NCI-H2107 treated with DMSO at 0.1 percent for 48 hours (cell line): ENCODE results near the gene ZMYM4.

Experiments
- DNase-seq: peaks from one replicate; lab custom pipeline; 2025; ENCODE audit not compliant: unreplicated experiment; lab: John Stamatoyannopoulos, UW

ZMYM4 gene

DNA sequence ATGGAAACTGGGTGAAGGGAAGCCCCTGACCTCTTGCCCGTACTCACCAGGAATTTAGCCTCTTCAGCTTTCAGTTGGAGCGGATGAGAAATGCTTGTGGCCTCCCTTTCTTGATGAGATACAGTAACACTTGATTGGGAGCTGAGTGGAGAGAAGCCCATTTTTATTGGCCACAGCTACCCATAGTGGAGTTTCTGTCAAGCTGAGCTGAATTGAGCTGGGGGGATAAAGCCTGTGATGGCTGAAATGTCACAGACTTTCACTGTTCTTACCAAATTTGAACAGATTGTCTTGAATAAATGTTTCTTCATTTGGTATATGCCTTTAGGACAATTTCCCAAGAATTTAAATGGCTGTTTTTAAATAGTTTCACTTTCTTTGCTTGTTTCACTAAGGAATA is 125.9 kb downstream of the ZMYM4 start:
- DNase-seq: no peak

- no peak for DNase-seq
These were observed 130.2 kb downstream of the ZMYM4 start for GRCh38 chr1:35398739-35399138.

- DNase-seq: no peak
These were observed 132.5 kb downstream of the ZMYM4 start for GRCh38 chr1:35401049-35401448.

DNA sequence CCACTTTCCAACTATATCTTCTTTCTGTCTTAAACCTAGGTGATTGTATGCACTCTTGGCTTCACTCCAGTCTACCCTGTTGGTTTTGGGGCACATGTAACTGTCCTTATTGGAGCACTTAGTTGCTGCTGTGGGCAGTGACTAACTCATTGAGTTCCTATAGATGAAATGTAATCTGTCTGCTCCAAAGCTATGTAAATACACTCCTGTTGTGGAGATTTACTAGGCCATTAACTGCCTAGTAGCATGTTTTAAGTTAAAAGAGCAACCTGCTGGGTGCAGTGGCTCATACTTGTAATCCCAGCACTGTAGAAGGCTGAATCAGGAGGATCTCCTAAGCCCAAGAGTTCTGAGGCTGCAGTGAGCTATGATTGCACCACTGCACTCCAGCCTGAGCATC is 137.6 kb downstream of the ZMYM4 start:
- DNase-seq: no peak

DNA sequence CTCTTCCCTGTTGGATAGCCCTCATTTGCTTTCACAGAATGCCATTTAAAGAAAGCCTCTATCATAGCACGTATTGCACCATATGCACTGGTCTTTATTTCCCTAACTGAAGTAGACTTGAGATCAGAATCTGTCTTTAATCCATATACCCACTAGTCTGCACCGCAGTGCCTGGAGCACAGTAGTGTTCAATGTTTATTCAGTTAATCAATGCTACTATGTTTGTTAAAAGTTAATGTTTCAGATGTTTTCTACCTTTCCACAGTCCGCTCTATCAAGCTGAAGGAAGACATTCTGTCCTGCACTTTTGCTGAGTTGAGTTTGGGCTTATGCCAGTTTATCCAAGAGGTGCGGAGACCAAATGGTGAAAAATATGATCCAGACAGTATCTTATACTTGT is 139.2 kb downstream of the ZMYM4 start:
- DNase-seq: no peak

GRCh38 chr1:35408925-35409324 is 140.4 kb downstream of the ZMYM4 start:
- no peak for DNase-seq

DNA sequence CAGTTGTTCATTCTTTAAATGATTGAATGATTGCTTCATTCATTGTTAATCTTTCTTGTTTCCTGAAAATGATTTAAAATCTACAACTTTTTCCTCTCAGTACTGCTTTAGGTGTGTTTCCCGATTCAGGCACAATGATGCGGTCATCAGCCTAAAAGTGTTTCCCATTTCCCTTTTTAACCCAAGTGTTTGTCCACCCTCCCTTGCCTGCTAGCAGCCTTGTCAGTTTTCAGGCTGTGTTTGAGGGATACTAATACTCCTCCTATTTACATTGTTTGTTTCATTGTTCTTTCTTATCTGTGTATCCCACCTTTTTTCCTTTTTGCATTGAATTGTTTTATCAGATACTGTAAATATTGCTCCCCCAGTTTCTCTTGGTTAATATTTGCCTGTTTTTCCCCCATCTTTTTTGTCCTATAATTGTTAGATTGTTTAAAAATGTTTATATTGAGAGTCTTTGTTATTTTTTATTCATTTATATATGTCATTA is 157.6 kb downstream of the ZMYM4 start:
- DNase-seq: no peak

GRCh38 chr1:35428360-35428759 is 159.9 kb downstream of the ZMYM4 start:
- no peak for DNase-seq

- no peak for DNase-seq
These were observed 162.3 kb downstream of the ZMYM4 start for GRCh38 chr1:35430762-35431161.

DNA sequence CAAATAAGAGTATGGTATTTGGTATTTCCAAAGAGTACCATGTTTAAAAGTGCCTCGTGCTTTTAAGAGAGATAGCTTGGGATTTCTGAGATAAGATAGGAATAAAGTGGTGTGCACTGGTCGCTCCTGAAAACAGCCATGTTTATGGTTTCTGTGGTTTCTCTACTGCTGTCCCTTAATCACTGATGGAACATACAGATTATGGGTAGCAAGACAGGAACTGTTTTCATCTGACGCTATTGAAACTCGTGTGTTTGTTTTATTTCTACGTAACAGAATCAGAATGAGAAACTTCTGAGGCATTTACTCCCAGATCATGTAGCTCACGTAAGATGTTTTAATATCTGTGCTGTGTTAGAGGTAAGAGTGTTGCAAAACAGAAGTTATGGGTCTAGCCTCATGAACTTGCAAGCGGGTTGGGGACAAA is 162.7 kb downstream of the ZMYM4 start:
- no peak for DNase-seq

GRCh38 chr1:35432231-35432630 is 163.7 kb downstream of the ZMYM4 start:
- DNase-seq: no peak

GRCh38 chr1:35433714-35434113 is 165.2 kb downstream of the ZMYM4 start:
- no peak for DNase-seq

DNA sequence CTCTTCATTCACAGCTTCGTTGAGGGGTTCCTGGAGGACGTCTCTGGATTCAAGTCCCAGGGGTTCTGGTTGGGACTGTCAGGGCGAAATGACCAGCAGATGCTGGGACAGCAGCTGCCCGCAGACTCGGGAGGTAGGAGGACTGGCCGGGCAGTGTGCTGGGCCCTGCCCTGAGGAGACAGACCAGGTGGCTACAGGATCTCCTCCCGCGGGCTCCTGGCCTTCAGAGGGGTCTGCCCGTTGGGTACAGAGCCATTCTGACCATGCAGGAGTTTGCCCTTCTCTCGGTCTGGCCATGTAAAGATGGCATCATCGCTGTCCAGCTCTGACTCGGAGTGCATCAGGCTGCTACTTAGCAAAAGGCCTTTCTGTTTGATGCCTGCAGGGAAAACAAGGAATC is 166.2 kb downstream of the ZMYM4 start:
- no peak for DNase-seq

DNA sequence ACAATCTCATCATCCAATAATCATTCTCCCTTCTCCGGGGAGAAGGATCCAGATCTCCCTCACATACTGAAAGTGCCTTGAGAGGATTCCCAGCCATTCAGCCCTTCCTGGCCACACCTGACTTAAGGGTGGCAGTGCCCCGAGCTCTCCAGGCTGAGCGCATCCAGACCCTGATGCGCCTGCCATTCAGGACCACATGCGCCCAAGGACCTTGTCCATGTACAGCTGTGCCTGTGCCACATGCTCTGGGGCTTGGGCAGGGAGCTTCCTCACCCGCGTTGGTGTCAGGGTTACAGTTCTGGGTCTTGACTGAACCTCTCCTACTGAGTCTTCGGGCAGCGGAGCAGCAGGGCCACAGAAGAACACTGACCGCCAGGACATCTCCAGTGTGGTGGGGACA is 167.6 kb downstream of the ZMYM4 start:
- no peak for DNase-seq

GRCh38 chr1:35437200-35437599 is 168.7 kb downstream of the ZMYM4 start:
- no peak for DNase-seq

DNA sequence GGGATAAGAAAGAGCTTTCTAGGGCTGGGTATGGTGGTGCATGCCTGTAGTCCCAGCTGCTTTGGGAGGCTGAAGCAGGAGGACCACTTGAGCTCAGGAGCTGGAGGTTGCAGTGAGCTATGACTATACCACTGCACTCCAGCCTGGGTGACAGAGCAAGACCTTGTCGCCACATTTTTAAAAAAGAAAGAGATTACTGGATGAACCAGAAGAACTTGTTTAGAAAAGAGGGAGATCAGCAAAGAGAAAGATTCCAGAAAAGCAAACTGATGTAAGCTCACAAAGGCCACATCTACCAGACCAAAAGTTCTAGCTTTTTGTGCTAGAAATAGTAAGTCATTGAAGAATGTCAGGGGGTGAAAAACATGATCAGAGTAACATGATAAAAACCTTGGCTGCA is 171.1 kb downstream of the ZMYM4 start:
- no peak for DNase-seq

GRCh38 chr1:35441926-35442579 is 173.5 kb downstream of the ZMYM4 start:
- no peak for DNase-seq

GRCh38 chr1:35442734-35443133 is 174.2 kb downstream of the ZMYM4 start:
- no peak for DNase-seq

DNA sequence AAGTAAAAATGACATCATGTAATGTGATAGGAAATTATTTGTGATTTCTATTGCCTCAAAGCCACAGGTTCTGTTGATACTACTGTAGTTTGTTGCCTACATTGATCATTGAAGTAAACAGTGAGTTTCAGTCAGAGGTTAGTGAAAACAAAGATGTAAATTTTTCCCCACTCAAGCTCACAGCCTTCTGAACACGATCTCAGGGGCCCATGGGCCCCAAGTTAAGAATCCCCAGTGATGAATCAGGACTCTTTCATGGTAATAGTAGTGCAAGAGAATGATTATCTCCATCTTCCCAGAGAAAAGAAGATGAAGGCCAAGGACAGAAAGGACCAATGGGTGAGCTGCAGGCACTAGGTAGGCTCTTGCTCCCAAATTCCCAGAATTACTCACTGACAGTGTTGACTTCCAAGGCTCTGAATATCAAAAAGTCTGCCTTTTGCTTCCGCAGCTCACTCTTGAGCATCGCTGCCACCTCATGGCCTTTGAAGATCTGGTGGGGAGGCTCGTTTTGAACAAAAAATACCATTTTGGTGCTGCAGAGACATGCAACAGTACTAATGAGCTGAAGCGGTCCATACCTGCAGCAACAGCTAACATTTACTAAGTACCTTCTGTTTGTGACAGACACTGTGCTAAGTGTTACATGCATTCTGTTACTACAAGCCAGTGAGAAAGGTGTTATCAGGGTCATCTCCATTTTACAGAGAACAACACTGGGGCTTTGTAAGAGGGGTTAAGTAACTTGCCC is 175.4 kb downstream of the ZMYM4 start:
- DNase-seq: no peak

DNA sequence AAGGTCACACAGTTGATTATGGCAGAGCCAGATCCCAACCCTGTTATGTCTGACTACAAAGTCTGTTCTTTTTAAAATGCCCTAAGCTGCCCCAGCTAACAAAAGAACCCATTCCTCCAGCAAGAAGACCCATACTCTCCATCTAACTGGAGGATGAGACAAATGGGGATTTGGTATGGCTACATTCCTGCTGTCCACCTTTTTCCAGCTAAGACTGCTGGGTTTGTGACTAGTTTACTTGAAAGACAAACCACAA is 175.9 kb downstream of the ZMYM4 start:
- no peak for DNase-seq

- no peak for DNase-seq
These were observed 178.8 kb downstream of the ZMYM4 start for GRCh38 chr1:35447278-35447677.

DNA sequence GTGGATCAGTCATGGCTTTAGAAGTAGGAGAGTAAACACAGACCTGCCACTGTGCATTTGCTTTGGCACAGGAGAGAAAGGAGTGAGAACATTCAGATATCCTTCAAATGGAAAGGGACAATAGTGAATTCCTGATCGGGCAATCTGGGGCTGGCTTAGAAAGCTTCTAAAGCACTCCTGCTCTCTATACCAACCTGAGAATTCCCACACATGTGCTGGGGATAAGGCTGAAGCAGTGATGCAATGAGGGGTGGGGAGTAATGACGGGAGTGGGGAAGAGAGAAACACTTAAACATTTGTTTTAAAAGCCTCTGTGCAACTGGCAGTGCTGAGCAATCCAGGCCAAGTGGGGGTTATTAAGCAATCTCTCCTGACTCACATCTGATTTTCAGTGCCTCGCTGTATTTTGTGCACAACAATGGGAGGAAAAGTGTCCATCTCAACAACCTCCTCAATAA is 179.9 kb downstream of the ZMYM4 start:
- no peak for DNase-seq
